Astrocyte (in vitro differentiated cells and primary cell): ENCODE results near the gene DGKB. TPM values are rescaled to one million over a fixed set of nuclear protein-coding genes. Genes with fewer than 3 reads are reported as not detected.

Source experiments
- DNase-seq: peaks from one replicate; pipeline ENCODE4 v3.0.0-alpha.2; 2010; ENCODE audit warnings: low read depth
- FAIRE-seq: peaks from 2 replicates; lab custom pipeline; 2011; peaks lifted over from hg19 to GRCh38; lab: Jason Lieb, UNC
- H2AFZ ChIP-seq: 2 replicates; pipeline ENCODE4 v1.6.0; 2012; ENCODE audit warnings: low read depth, low read length, inconsistent platforms
- H3K27ac ChIP-seq: 2 replicates; pipeline ENCODE4 v1.5.1; 2011; ENCODE audit warnings: low read depth, low read length, inconsistent platforms
- H3K27me3 ChIP-seq: 2 replicates; pipeline ENCODE4 v1.6.0; 2011; ENCODE audit warnings: low read length, inconsistent platforms; ENCODE audit not compliant: insufficient read depth
- H3K36me3 ChIP-seq: 2 replicates; pipeline ENCODE4 v1.5.1; 2011; ENCODE audit warnings: low read length, inconsistent platforms; ENCODE audit not compliant: insufficient read depth
- H3K4me1 ChIP-seq: 2 replicates; pipeline ENCODE4 v1.5.1; 2011; ENCODE audit warnings: low read length, inconsistent platforms; ENCODE audit not compliant: insufficient read depth
- H3K4me2 ChIP-seq: 2 replicates; pipeline ENCODE4 v1.6.0; 2012; ENCODE audit warnings: low read length, inconsistent platforms
- H3K4me3 ChIP-seq: 2 replicates; pipeline ENCODE4 v1.5.1; 2011; ENCODE audit warnings: low read depth, mild to moderate bottlenecking, low read length, inconsistent platforms; ENCODE audit not compliant: insufficient read depth
- H3K79me2 ChIP-seq: 2 replicates; pipeline ENCODE4 v1.6.0; 2012; ENCODE audit warnings: mild to moderate bottlenecking, low read length, inconsistent platforms; ENCODE audit not compliant: insufficient read depth
- H3K9ac ChIP-seq: 2 replicates; pipeline ENCODE4 v1.6.0; 2012; ENCODE audit warnings: mild to moderate bottlenecking, low read length, inconsistent platforms
- H3K9me3 ChIP-seq: 2 replicates; pipeline ENCODE4 v1.5.1; 2012; ENCODE audit warnings: low read depth, mild to moderate bottlenecking, low read length, inconsistent platforms; ENCODE audit not compliant: insufficient read depth
- H4K20me1 ChIP-seq: 2 replicates; pipeline ENCODE4 v1.6.0; 2012; ENCODE audit warnings: low read length, inconsistent platforms; ENCODE audit not compliant: insufficient read depth
- H3K27ac Mint-ChIP-seq: one replicate; pipeline ENCODE4 v1.8.0; 2021; ENCODE audit warnings: mild to moderate bottlenecking, mixed read lengths; ENCODE audit not compliant: unreplicated experiment
- H3K27me3 Mint-ChIP-seq: one replicate; pipeline ENCODE4 v1.8.0; 2021; ENCODE audit warnings: low read depth, mixed read lengths; ENCODE audit not compliant: unreplicated experiment
- H3K36me3 Mint-ChIP-seq: one replicate; pipeline ENCODE4 v1.8.0; 2021; ENCODE audit warnings: low read depth, mixed read lengths; ENCODE audit not compliant: unreplicated experiment
- H3K4me1 Mint-ChIP-seq: one replicate; pipeline ENCODE4 v1.8.0; 2021; ENCODE audit warnings: low read depth, mixed read lengths; ENCODE audit not compliant: unreplicated experiment
- H3K4me3 Mint-ChIP-seq: one replicate; pipeline ENCODE4 v1.8.0; 2021; ENCODE audit warnings: mild to moderate bottlenecking, moderate library complexity, mixed read lengths; ENCODE audit not compliant: unreplicated experiment
- H3K9me3 Mint-ChIP-seq: one replicate; pipeline ENCODE4 v1.8.0; 2021; ENCODE audit warnings: mild to moderate bottlenecking, mixed read lengths; ENCODE audit not compliant: unreplicated experiment
- CTCF ChIP-seq: IDR thresholded peaks from 2 replicates; pipeline ENCODE4 v1.5.1; 2011; ENCODE audit warnings: low read depth, mild to moderate bottlenecking, inconsistent platforms, low read length, moderate library complexity; ENCODE audit not compliant: insufficient read depth
- EZH2 ChIP-seq: IDR thresholded peaks from 2 replicates; pipeline ENCODE4 v1.6.1; 2012; ENCODE audit warnings: mild to moderate bottlenecking, low read length, inconsistent platforms; ENCODE audit not compliant: insufficient read depth
- total RNA-seq: library from RNA; stranded (reverse); gene quantifications from 2 replicates; pipeline ENCODE4 v1.2.1, GENCODE V29; 2021

DGKB gene
- total RNA-seq, 1 donor from 2014 or later: 0.39 TPM

- Mint-ChIP-seq H3K4me3 (no peak overlapping the region), H3K27ac (no peak overlapping the region), H3K9me3 (no peaks in the 10 kb centered on the region), H3K27me3 (no peaks in the 10 kb centered on the region), H3K4me1 (no peaks in the 10 kb centered on the region), H3K36me3 (no peaks in the 10 kb centered on the region)
- H3K9me3 ChIP-seq: no peaks in the 10 kb centered on the region
- no peaks in the 10 kb centered on the region for H3K4me1 ChIP-seq
- no peak overlapping the region for H3K9ac ChIP-seq
- no peaks in the 10 kb centered on the region for H3K27me3 ChIP-seq
- H2AFZ ChIP-seq: no peak overlapping the region
- DNase-seq (no peak), FAIRE-seq (no peak)
- H3K79me2 ChIP-seq: no peaks in the 10 kb centered on the region
- no peak overlapping the region for H3K4me2 ChIP-seq
- H3K4me3 ChIP-seq: no peak overlapping the region
- TF ChIP-seq CTCF (no peak), EZH2 (no peak)
- H4K20me1 ChIP-seq: no peaks in the 10 kb centered on the region
- H3K36me3 ChIP-seq: no peaks in the 10 kb centered on the region
- no peak overlapping the region for H3K27ac ChIP-seq
Measured at GRCh38 chr7:14495633-14496032, 406.9 kb downstream of the DGKB start.

GRCh38 chr7:14487701-14488395 lies 414.7 kb downstream of the DGKB start:
- H3K79me2 ChIP-seq: no peaks in the 10 kb centered on the region
- no peaks in the 10 kb centered on the region for H3K9me3 ChIP-seq
- no peak overlapping the region for H2AFZ ChIP-seq
- TF ChIP-seq EZH2 (no peak), CTCF (no peak)
- no peak overlapping the region for H3K4me2 ChIP-seq
- H3K36me3 Mint-ChIP-seq: no peaks in the 10 kb centered on the region
- no peaks in the 10 kb centered on the region for H3K4me1 Mint-ChIP-seq
- H3K27me3 Mint-ChIP-seq: no peaks in the 10 kb centered on the region
- no peak overlapping the region for H3K9ac ChIP-seq
- H3K9me3 Mint-ChIP-seq: no peaks in the 10 kb centered on the region
- H3K27ac Mint-ChIP-seq: no peak overlapping the region
- no peak for DNase-seq
- no peaks in the 10 kb centered on the region for H3K4me1 ChIP-seq
- H3K36me3 ChIP-seq: no peaks in the 10 kb centered on the region
- H3K27me3 ChIP-seq: no peaks in the 10 kb centered on the region
- no peak overlapping the region for H3K27ac ChIP-seq
- FAIRE-seq: no peak
- no peaks in the 10 kb centered on the region for H4K20me1 ChIP-seq
- no peak overlapping the region for H3K4me3 ChIP-seq
- no peak overlapping the region for H3K4me3 Mint-ChIP-seq

GRCh38 chr7:14483663-14484062 lies 418.9 kb downstream of the DGKB start:
- no peak overlapping the region for H3K27ac ChIP-seq
- Mint-ChIP-seq H3K27me3 (no peaks in the 10 kb centered on the region), H3K9me3 (no peaks in the 10 kb centered on the region), H3K4me1 (no peaks in the 10 kb centered on the region), H3K4me3 (no peak overlapping the region), H3K36me3 (no peaks in the 10 kb centered on the region), H3K27ac (no peak overlapping the region)
- H3K27me3 ChIP-seq: no peaks in the 10 kb centered on the region
- H3K4me2 ChIP-seq: no peak overlapping the region
- no peak for TF ChIP-seq EZH2
- TF ChIP-seq CTCF: no peak
- no peak for DNase-seq
- H3K9ac ChIP-seq: no peak overlapping the region
- H3K4me1 ChIP-seq: no peaks in the 10 kb centered on the region
- no peaks in the 10 kb centered on the region for H3K79me2 ChIP-seq
- no peaks in the 10 kb centered on the region for H3K36me3 ChIP-seq
- no peak overlapping the region for H3K4me3 ChIP-seq
- no peaks in the 10 kb centered on the region for H4K20me1 ChIP-seq
- no peaks in the 10 kb centered on the region for H3K9me3 ChIP-seq
- no peak overlapping the region for H2AFZ ChIP-seq
- FAIRE-seq: no peak
